Hepatocyte (in vitro differentiated cells): ENCODE data around the gene MAST4. TPM values are rescaled to one million over a fixed set of nuclear protein-coding genes. Genes with fewer than 3 reads are reported as not detected.

Experiments used
- DNase-seq: peaks from one replicate; pipeline ENCODE4 v3.0.0-alpha.2; 2016; ENCODE audit warnings: low spot score
- H2AFZ ChIP-seq: fragments of 200-600 bp; sonication (generic); 2 replicates; pipeline ENCODE4 v1.6.0; 2016; ENCODE audit warnings: antibody characterized with exemption, mild to moderate bottlenecking
- H3K27ac ChIP-seq: fragments of 200-600 bp; sonication (generic); 2 replicates; pipeline ENCODE4 v1.5.1; 2016; ENCODE audit warnings: mild to moderate bottlenecking
- H3K27me3 ChIP-seq: fragments of 200-600 bp; sonication (generic); 2 replicates; pipeline ENCODE4 v1.6.1; 2016
- H3K36me3 ChIP-seq: fragments of 200-600 bp; sonication (generic); replicated peaks from 2 replicates; pipeline ENCODE4 v1.5.1; 2016; ENCODE audit warnings: low read depth; ENCODE audit not compliant: insufficient read depth
- H3K4me1 ChIP-seq: fragments of 200-600 bp; sonication (generic); 2 replicates; pipeline ENCODE4 v1.5.1; 2016; ENCODE audit warnings: mild to moderate bottlenecking, moderate library complexity; ENCODE audit not compliant: insufficient read depth
- H3K4me2 ChIP-seq: fragments of 200-600 bp; sonication (generic); 2 replicates; pipeline ENCODE4 v1.6.0; 2016
- H3K4me3 ChIP-seq: fragments of 200-600 bp; sonication (generic); 2 replicates; pipeline ENCODE4 v1.5.1; 2016; ENCODE audit warnings: mild to moderate bottlenecking
- H3K79me2 ChIP-seq: fragments of 200-600 bp; sonication (generic); 2 replicates; pipeline ENCODE4 v1.6.0; 2017; ENCODE audit warnings: mild to moderate bottlenecking
- H3K9me2 ChIP-seq: fragments of 200-600 bp; sonication (generic); replicated peaks from 2 replicates; pipeline ENCODE4 v1.6.0; 2017; ENCODE audit warnings: mild to moderate bottlenecking; ENCODE audit not compliant: insufficient read depth
- H3K9me3 ChIP-seq: fragments of 200-600 bp; sonication (generic); 2 replicates; pipeline ENCODE4 v1.5.1; 2016; ENCODE audit warnings: low read depth, mild to moderate bottlenecking
- H4K20me1 ChIP-seq: fragments of 200-600 bp; sonication (generic); 2 replicates; pipeline ENCODE4 v1.6.0; 2016; ENCODE audit warnings: mild to moderate bottlenecking; ENCODE audit not compliant: insufficient read depth, poor library complexity, severe bottlenecking
- CTCF ChIP-seq: fragments of 200-600 bp; sonication (generic); IDR thresholded peaks from 2 replicates; pipeline ENCODE4 v1.5.1; 2016; ENCODE audit warnings: antibody characterized with exemption, mild to moderate bottlenecking; ENCODE audit not compliant: poor library complexity
- EZH2 ChIP-seq: fragments of 200-600 bp; sonication (generic); IDR thresholded peaks from 2 replicates; pipeline ENCODE4 v1.6.1; 2016; ENCODE audit warnings: antibody characterized with exemption, mild to moderate bottlenecking, borderline replicate concordance
- EZH2phosphoT487 ChIP-seq: fragments of 200-600 bp; sonication (generic); IDR thresholded peaks from one replicate; pipeline ENCODE4 v1.6.1; 2018; ENCODE audit warnings: antibody characterized with exemption, mild to moderate bottlenecking, low read depth, moderate library complexity; ENCODE audit not compliant: unreplicated experiment, severe bottlenecking
- WGBS: methylation state at CpG from one replicate; pipeline ENCODE4 v1.1.6; 2016; ENCODE audit warnings: low lambda C conversion rate; ENCODE audit errors: missing lambda C conversion rate; 5-methylcytosine and 5-hydroxymethylcytosine counted together
- polyA plus RNA-seq: library from polyadenylated mRNA; unstranded; fragments of >200 nt; fragmentation: Nextera tagmentation; extraction: Ambion mirVana; gene quantifications from 2 replicates; pipeline ENCODE4 v1.2.1, GENCODE V29; 2016
- total RNA-seq: library from RNA; depleted of rRNA; stranded (reverse); fragments of >200 nt; gene quantifications from 2 replicates; pipeline ENCODE4 v1.2.3, GENCODE V29; 2014

MAST4 gene
- total and polyA plus RNA-seq, 2 experiments from 2014 or later = 11.7 to 13.2 TPM

GRCh38 chr5:67199859-67200258, 603.7 kb downstream of the MAST4 start:
- H3K9me3 ChIP-seq = no peaks in the 10 kb centered on the region
- H3K4me1 ChIP-seq = no peaks in the 10 kb centered on the region
- DNase-seq = no peak
- H3K9me2 ChIP-seq = no peaks in the 10 kb centered on the region
- no peaks in the 10 kb centered on the region for H3K27me3 ChIP-seq
- no peak overlapping the region for H2AFZ ChIP-seq
- no peaks in the 10 kb centered on the region for H3K79me2 ChIP-seq
- no peaks in the 10 kb centered on the region for H3K36me3 ChIP-seq
- no peak overlapping the region for H3K4me3 ChIP-seq
- no peak overlapping the region for H3K27ac ChIP-seq
- TF ChIP-seq EZH2 = no peak
- no peak for TF ChIP-seq EZH2phosphoT487
- TF ChIP-seq CTCF = no peak
- no peaks in the 10 kb centered on the region for H4K20me1 ChIP-seq
- H3K4me2 ChIP-seq = no peak overlapping the region

- Histone ChIP-seq H3K9me2 (no peaks in the 10 kb centered on the region), H3K4me3 (no peak overlapping the region), H3K4me2 (no peak overlapping the region), H3K27me3 (no peaks in the 10 kb centered on the region), H3K27ac (no peak overlapping the region), H3K9me3 (no peaks in the 10 kb centered on the region), H3K79me2 (no peaks in the 10 kb centered on the region), H3K36me3 (no peaks in the 10 kb centered on the region), H4K20me1 (no peaks in the 10 kb centered on the region), H2AFZ (no peak overlapping the region), H3K4me1 (no peaks in the 10 kb centered on the region)
- DNase-seq = no peak
- WGBS = 98% methylated on average over 2 of the region's 2 CpGs
- no peak for TF ChIP-seq EZH2phosphoT487
- no peak for TF ChIP-seq CTCF
- no peak for TF ChIP-seq EZH2
Observed at GRCh38 chr5:67200809-67201562, 604.8 kb downstream of the MAST4 start.

DNA sequence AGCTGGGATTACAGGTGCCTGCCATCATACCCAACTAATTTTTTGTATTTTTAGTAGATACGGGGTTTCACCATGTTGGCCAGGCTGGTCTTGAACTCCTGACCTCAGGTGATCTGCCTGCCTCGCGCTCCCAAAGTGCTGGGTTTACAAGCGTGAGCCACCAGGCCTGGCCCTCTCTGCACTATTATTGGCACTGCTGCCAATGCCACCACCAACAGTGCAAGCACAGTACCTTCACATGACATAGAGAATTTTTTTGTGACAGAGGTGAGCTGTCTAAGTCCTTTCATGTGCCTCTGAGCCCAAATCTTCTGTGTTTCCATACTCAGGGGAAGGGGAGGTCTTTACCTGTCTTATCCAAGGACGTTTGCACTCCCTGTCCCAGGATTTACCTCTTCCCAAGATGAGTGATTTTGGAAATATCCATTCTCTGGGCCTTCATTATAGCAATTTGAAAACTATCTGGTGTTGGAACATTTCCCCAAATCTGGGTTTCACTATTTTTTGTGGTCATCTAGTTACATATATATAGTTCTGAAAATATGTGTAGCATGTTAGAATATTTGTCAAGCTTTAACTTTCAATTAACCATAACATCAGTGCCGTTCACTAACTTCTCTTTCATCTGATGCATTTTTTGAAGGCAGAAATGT, 605.8 kb downstream of the MAST4 start:
- TF ChIP-seq EZH2 (no peak), EZH2phosphoT487 (no peak), CTCF (no peak)
- Histone ChIP-seq H3K4me3 (no peak overlapping the region), H3K27me3 (no peaks in the 10 kb centered on the region), H2AFZ (no peak overlapping the region), H3K79me2 (no peaks in the 10 kb centered on the region), H3K27ac (no peak overlapping the region), H3K4me2 (no peak overlapping the region), H3K9me2 (no peaks in the 10 kb centered on the region), H3K4me1 (peaks cover 5% of the 10 kb centered on the region), H4K20me1 (no peaks in the 10 kb centered on the region), H3K36me3 (no peaks in the 10 kb centered on the region), H3K9me3 (no peaks in the 10 kb centered on the region)
- WGBS = 86% methylated on average over 6 of the region's 6 CpGs
- DNase-seq = no peak
